GM19395 (cell line): ENCODE results near the gene NUDT21.

Experiments
- ATAC-seq: cut with Tn5 transposase; IDR thresholded peaks from one replicate; pipeline ENCODE4 v1.9.1; 2021; ENCODE audit warnings: mild to moderate bottlenecking, moderate library complexity; ENCODE audit not compliant: unreplicated experiment

NUDT21 gene

GRCh38 chr16:56462064-56462796, 11.1 kb upstream of the NUDT21 start:
- ATAC-seq = no peak

GRCh38 chr16:56460101-56460500, 9.0 kb upstream of the NUDT21 start:
- ATAC-seq = no peak

- ATAC-seq = no peak
Observed at GRCh38 chr16:56457927-56458470, 6.9 kb upstream of the NUDT21 start.

- peak; percentile 49 for ATAC-seq
Observed at GRCh38 chr16:56451753-56452689, 889 bp upstream of the NUDT21 start.

GRCh38 chr16:56450275-56450985, 702 bp downstream of the NUDT21 start:
- no peak for ATAC-seq

- ATAC-seq = no peak
Observed at GRCh38 chr16:56448005-56448404, 3.1 kb downstream of the NUDT21 start.

- no peak for ATAC-seq
Observed at GRCh38 chr16:56447286-56447685, 3.8 kb downstream of the NUDT21 start.

- no peak for ATAC-seq
Observed at GRCh38 chr16:56438038-56438437, 13.1 kb downstream of the NUDT21 start.

GRCh38 chr16:56436258-56436657, 14.9 kb downstream of the NUDT21 start:
- no peak for ATAC-seq

- ATAC-seq = no peak
Observed at GRCh38 chr16:56428091-56428490, 23.0 kb downstream of the NUDT21 start.

- no peak for ATAC-seq
Observed at GRCh38 chr16:56426585-56426984, 24.5 kb downstream of the NUDT21 start.

- ATAC-seq = peak; percentile 61
Observed at GRCh38 chr16:56425439-56425832, 25.7 kb downstream of the NUDT21 start, which contains the start of gene AMFR. AMFR (minus strand) TSS chr16:56425545; CDS start chr16:56425327, 218 bp downstream.

GRCh38 chr16:56424791-56425438, 26.2 kb downstream of the NUDT21 start:
- ATAC-seq = peak; percentile 36

- ATAC-seq = no peak
Observed at GRCh38 chr16:56424404-56424764, 26.7 kb downstream of the NUDT21 start.

GRCh38 chr16:56423584-56424403, 27.3 kb downstream of the NUDT21 start:
- ATAC-seq = peak; percentile 33

GRCh38 chr16:56422896-56423441, 28.2 kb downstream of the NUDT21 start:
- ATAC-seq = no peak

GRCh38 chr16:56421976-56422669, 29.0 kb downstream of the NUDT21 start:
- ATAC-seq = no peak

- no peak for ATAC-seq
Observed at GRCh38 chr16:56421313-56421712, 29.8 kb downstream of the NUDT21 start.

GRCh38 chr16:56420613-56421012, 30.5 kb downstream of the NUDT21 start:
- no peak for ATAC-seq
